ENCODE results near the gene SCIN. TPM values are rescaled to one million over a fixed set of nuclear protein-coding genes. Genes with fewer than 3 reads are reported as not detected.
A peak's percentile ranks its signal among the peaks of the same experiment; 100 is the strongest.
"Not testable (repeated sequence)": the region's sequence is repeated elsewhere in the genome, so short reads cannot be mapped to it uniquely, and the experiment has no call there.

SCIN gene
- 0.35 TPM for polyA plus RNA-seq (2013, experiment 1 of 2)
- polyA plus RNA-seq (2013, experiment 2 of 2) = 0.32 TPM

DNA sequence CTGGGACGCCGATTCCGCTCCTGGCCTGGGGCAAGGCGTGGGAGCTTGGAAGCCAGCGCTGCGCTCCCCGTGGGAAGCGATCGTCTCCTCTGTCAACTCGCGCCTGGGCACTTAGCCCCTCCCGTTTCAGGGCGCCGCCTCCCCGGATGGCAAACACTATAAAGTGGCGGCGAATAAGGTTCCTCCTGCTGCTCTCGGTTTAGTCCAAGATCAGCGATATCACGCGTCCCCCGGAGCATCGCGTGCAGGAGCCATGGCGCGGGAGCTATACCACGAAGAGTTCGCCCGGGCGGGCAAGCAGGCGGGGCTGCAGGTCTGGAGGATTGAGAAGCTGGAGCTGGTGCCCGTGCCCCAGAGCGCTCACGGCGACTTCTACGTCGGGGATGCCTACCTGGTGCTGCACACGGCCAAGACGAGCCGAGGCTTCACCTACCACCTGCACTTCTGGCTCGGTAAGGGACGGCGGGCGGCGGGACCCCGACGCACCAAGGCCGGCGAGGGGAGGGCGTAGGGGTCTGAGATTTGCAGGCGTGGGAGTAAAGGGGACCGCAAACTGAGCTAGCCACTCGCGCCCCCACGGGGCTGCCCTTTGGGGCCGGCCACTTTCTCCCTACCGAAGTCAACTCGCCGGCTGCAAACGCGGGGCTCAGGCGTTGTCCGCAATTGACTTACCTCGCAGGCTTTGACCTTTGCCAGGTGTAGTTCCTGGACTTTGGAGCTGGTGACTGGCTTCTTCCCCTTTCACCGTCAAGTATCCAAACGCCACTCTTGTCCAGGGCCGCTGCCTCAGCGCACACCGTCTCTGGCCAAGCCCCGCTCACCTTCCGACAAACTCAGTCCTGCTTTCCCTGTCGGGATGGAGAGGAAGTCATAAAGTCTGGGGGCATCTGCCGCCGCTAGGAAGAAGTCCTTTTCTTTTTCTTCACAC is at the start of gene SCIN:
TSS of gene SCIN (plus strand) at position 187 of the 928 bp plus-strand sequence. CDS start at position 254, 67 bp downstream.
- Histone ChIP-seq H3K36me3 (ENCODE audit: insufficient read depth, low read length) (no peaks in the 10 kb centered on the region), H3K9me3 (ENCODE audit: insufficient read depth, low read depth, low read length) (no peaks in the 10 kb centered on the region), H3K27ac (ENCODE audit: low read depth, low read length) (no peak within 1 kb of the TSS), H3K9ac (ENCODE audit: low read depth, low read length) (peak within 1 kb of the TSS; percentile 4; the same call in 1 of the 2 replicates), H3K4me3 (ENCODE audit: low read length) (peak within 1 kb of the TSS; percentile 62), H3K4me1 (ENCODE audit: insufficient read depth, low read length) (no peaks in the 10 kb centered on the region), H3K27me3 (ENCODE audit: insufficient read depth, low read length) (peaks cover 55% of the 10 kb centered on the region)
- WGBS = 1% methylated on average over 74 of the region's 74 CpGs

DNA sequence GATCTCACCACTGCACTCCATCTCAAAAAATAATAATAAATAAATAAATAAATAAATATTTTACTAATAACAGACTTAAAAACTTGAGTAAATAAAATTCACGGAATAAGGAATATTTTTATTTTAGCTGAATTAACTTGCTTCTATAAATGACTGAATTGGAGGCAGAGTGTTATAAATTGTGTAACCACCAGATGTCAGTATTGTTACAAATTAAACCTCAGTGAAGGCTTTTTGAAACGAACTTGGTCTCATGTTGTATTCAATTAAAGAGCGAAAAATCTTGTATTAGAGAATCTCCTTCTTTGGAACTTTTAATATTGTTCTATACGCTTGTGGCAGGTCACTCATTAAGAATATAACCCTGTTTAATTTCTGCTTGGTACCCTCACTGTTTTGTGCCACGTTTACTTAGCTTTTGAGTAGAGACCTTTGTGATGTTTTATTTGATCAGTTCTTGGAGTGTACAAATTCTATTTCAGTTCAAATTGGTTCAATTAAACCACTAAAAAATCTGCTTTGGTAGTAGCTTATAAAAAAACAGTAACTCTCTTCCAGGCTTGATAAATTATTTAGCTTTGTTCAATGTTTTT is 45.6 kb upstream of the SCIN start:
- no peaks in the 10 kb centered on the region for H3K9me3 ChIP-seq (ENCODE audit: insufficient read depth, low read depth, low read length)
- no peaks in the 10 kb centered on the region for H3K27me3 ChIP-seq (ENCODE audit: insufficient read depth, low read length)
- no peak overlapping the region for H3K27ac ChIP-seq (ENCODE audit: low read depth, low read length)
- H3K36me3 ChIP-seq (ENCODE audit: insufficient read depth, low read length) = no peaks in the 10 kb centered on the region
- H3K9ac ChIP-seq (ENCODE audit: low read depth, low read length) = no peak overlapping the region
- H3K4me1 ChIP-seq (ENCODE audit: insufficient read depth, low read length) = peaks cover 3% of the 10 kb centered on the region; the same call in 1 of the 2 replicates
- no peak overlapping the region for H3K4me3 ChIP-seq (ENCODE audit: low read length)
- 48% methylated on average over 2 of the region's 5 CpGs for WGBS

DNA sequence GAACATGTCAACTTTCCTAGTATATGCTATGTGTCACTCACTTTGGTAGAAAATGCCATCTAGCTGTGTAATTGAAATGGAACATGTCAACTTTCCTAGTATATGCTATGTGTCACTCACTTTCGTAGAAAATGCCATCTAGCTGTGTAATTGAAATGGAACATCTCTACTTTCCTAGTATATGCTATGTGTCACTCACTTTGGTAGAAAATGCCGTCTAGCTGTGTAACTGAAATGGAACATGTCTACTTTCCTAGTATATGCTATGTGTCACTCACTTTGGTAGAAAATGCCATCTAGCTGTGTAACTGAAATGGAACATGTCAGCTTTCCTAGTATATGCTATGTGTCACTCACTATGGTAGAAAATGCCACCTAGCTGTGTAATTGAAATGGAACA is 43.8 kb upstream of the SCIN start:
- not testable (repeated sequence) for H3K4me3 ChIP-seq (ENCODE audit: low read length); H3K9ac ChIP-seq (ENCODE audit: low read depth, low read length); H3K9me3 ChIP-seq (ENCODE audit: insufficient read depth, low read depth, low read length); H3K36me3 ChIP-seq (ENCODE audit: insufficient read depth, low read length); H3K27ac ChIP-seq (ENCODE audit: low read depth, low read length); H3K27me3 ChIP-seq (ENCODE audit: insufficient read depth, low read length)
- peaks cover 14% of the 10 kb centered on the region for H3K4me1 ChIP-seq (ENCODE audit: insufficient read depth, low read length)
- 89% methylated on average over 2 of the region's 2 CpGs for WGBS

DNA sequence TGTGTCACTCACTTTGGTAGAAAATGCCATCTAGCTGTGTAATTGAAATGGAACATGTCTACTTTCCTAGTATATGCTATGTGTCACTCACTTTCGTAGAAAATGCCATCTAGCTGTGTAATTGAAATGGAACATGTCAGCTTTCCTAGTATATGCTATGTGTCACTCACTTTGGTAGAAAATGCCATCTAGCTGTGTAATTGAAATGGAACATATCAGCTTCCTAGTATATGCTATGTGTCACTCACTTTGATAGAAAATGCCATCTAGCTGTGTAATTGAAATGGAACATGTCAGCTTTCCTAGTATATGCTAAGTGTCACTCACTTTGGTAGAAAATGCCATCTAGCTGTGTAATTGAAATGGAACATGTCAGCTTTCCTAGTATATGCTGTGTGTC is 42.9 kb upstream of the SCIN start:
- peaks cover 14% of the 10 kb centered on the region for H3K4me1 ChIP-seq (ENCODE audit: insufficient read depth, low read length)
- H3K36me3 ChIP-seq (ENCODE audit: insufficient read depth, low read length); H3K9ac ChIP-seq (ENCODE audit: low read depth, low read length); H3K9me3 ChIP-seq (ENCODE audit: insufficient read depth, low read depth, low read length); H3K27ac ChIP-seq (ENCODE audit: low read depth, low read length); H3K4me3 ChIP-seq (ENCODE audit: low read length); H3K27me3 ChIP-seq (ENCODE audit: insufficient read depth, low read length): not testable (repeated sequence)
- WGBS = 100% methylated on average over 1 of the region's 1 CpG

DNA sequence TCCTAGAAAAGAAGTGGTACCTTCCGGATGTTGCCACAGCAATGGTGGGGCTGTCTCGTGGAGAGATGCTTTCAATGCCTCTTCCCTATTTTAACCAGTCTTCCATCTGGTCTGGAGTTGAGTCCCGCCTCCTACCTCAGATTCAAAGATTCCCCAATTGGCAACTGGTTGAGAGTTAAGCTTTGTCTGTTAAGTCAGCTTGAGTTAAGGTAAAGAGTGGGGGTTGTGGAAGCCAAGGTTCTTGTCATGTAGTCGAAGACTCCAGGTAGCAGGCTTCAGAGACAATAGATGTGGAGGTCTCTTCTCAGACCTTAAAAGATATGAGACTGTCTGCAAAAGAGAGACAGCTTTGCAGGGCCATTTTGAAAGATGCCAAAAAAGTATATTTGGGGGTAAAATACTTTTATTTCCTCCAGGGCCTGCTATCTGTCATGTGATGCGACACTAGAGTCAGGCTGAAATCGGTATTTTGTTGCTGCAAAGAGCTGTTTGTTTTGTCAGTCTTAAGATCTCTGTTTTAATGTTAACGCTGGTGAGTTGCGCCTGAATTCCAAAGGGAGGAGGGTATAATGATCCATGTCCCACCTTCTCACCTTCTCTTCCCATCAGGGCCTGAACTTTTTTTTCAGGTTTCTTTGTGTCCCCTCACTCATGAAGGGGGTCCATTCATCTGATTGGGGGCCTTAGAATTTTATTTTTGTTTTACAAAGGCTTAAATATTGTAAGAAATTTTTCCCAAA is 40.4 kb upstream of the SCIN start:
- 73% methylated on average over 8 of the region's 8 CpGs for WGBS
- no peaks in the 10 kb centered on the region for H3K27me3 ChIP-seq (ENCODE audit: insufficient read depth, low read length)

DNA sequence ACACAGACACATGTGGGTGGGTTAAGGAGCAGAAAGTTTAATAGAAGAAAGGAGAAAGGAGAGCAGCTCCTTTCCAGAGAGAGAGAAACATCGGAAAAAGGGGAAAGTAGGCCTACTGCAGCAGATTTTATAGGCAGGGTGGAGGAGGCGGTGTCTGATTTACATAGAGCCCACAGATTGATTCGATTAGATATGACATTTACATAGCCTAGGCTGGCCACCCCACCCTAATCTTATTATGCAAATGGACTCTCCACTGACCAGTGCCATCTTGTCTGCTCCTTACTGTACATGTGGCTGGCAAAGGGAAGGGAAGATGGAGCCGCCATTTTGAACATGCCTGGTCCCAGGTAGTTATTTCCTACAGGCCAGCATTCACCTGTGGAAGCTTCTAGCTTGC is 38.7 kb upstream of the SCIN start:
- no peaks in the 10 kb centered on the region for H3K27me3 ChIP-seq (ENCODE audit: insufficient read depth, low read length)
- WGBS = 92% methylated on average over 4 of the region's 4 CpGs
- H3K36me3 ChIP-seq (ENCODE audit: insufficient read depth, low read length) = no peaks in the 10 kb centered on the region
- H3K9me3 ChIP-seq (ENCODE audit: insufficient read depth, low read depth, low read length) = peaks cover 14% of the 10 kb centered on the region; the same call in 1 of the 2 replicates
- peaks cover 14% of the 10 kb centered on the region for H3K4me1 ChIP-seq (ENCODE audit: insufficient read depth, low read length)
- H3K9ac ChIP-seq (ENCODE audit: low read depth, low read length) = no peak overlapping the region
- H3K4me3 ChIP-seq (ENCODE audit: low read length) = no peak overlapping the region
- no peak overlapping the region for H3K27ac ChIP-seq (ENCODE audit: low read depth, low read length)

More for the DNA sequence above, 40.4 kb upstream of the SCIN start:
- no peak overlapping the region for H3K9ac ChIP-seq (ENCODE audit: low read depth, low read length)
- 0 out of 2 replicates have a peak, but pooled peaks cover 3% of the 10 kb centered on the region for H3K9me3 ChIP-seq (ENCODE audit: insufficient read depth, low read depth, low read length)
- H3K4me1 ChIP-seq (ENCODE audit: insufficient read depth, low read length) = peaks cover 14% of the 10 kb centered on the region
- no peak overlapping the region for H3K4me3 ChIP-seq (ENCODE audit: low read length)
- peak overlapping the region; percentile 64; the same call in 1 of the 2 replicates for H3K27ac ChIP-seq (ENCODE audit: low read depth, low read length)
- H3K36me3 ChIP-seq (ENCODE audit: insufficient read depth, low read length) = no peaks in the 10 kb centered on the region

DNA sequence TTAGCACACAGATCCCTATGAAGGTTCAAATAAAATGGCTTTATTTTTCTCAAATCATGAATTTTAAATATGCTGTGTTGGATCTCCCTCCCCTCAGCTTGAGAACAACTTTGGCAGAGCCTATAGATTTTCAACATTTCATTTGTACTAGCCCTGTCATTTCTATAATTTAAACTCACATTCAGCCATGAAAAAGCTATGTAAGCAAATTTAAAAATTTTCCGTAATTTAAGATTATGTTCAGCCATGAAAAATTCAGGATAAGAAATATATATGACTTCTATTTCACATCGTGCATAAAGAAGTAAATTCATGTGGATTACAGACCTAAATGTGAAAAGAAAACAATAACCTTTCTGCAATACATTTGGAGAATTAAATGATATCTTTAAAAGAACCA is 36.5 kb upstream of the SCIN start:
- Histone ChIP-seq H3K9me3 (ENCODE audit: insufficient read depth, low read depth, low read length) (peaks cover 14% of the 10 kb centered on the region; the same call in 1 of the 2 replicates), H3K27me3 (ENCODE audit: insufficient read depth, low read length) (no peaks in the 10 kb centered on the region), H3K4me3 (ENCODE audit: low read length) (no peak overlapping the region), H3K36me3 (ENCODE audit: insufficient read depth, low read length) (no peaks in the 10 kb centered on the region), H3K4me1 (ENCODE audit: insufficient read depth, low read length) (peaks cover 14% of the 10 kb centered on the region), H3K9ac (ENCODE audit: low read depth, low read length) (no peak overlapping the region), H3K27ac (ENCODE audit: low read depth, low read length) (no peak overlapping the region)
- 100% methylated on average over 1 of the region's 2 CpGs for WGBS

DNA sequence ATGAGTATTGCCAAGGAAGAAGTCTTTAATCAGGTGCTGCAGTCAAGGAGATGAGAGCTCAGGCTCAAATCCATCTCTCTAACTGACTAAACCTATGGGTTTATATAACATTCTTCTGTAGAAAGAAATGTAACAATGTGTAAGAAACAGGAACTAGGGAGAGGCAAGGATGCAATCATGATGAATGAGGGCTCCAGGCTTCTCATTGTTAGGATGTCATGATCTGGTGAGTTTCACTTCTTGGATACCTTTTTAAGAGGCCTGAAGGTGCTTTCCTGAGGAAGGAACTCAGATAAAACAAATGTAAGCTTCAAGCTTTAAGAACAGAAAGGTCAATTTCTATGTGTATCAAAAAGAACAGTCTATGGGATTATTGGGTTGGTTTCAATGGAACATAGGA is 30.8 kb upstream of the SCIN start:
- Histone ChIP-seq H3K36me3 (ENCODE audit: insufficient read depth, low read length) (no peaks in the 10 kb centered on the region), H3K9ac (ENCODE audit: low read depth, low read length) (no peak overlapping the region), H3K4me3 (ENCODE audit: low read length) (no peak overlapping the region), H3K9me3 (ENCODE audit: insufficient read depth, low read depth, low read length) (peaks cover 14% of the 10 kb centered on the region; the same call in 1 of the 2 replicates), H3K27ac (ENCODE audit: low read depth, low read length) (no peak overlapping the region), H3K4me1 (ENCODE audit: insufficient read depth, low read length) (no peaks in the 10 kb centered on the region), H3K27me3 (ENCODE audit: insufficient read depth, low read length) (no peaks in the 10 kb centered on the region)

DNA sequence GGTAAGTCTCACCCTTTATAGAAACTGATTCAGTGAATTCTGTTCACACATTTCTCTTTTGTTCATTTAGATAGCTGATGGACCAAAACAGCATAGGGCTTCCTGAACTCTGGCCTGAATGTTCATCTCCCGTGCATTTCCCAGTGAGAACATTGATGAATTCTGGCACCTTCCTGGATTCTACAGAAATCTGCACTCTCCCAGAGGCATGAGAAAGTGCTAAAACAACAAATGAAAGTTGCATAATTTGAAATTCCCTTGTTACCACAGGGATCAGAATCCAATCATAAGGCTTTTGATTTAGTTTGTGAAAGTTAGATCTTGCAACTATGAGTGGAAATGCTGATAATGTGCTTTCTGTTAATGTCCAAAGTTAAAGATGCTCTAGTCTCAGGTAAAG is 29.7 kb upstream of the SCIN start:
- Histone ChIP-seq H3K9me3 (ENCODE audit: insufficient read depth, low read depth, low read length) (peaks cover 6% of the 10 kb centered on the region; the same call in 1 of the 2 replicates), H3K27ac (ENCODE audit: low read depth, low read length) (no peak overlapping the region)
- 95% methylated on average over 1 of the region's 1 CpG for WGBS

DNA sequence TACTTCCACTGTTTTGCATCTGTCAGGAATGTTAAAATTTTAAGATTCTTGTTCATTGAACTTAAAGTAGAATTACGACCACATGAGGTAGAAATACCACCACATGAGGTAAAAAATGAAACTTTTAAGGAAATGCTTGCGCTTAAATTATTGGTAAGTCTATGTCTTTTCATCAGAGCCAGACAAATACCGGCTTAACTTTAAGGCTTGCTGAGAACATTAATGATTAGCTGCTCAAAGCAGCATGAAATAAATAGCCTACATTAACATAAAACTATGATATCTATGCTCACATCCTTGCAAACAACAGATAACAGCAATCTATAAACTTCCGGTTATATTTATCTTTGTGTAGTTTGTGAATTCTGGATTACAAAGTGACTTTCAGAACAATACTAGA is 26.9 kb upstream of the SCIN start:
- Histone ChIP-seq H3K27me3 (ENCODE audit: insufficient read depth, low read length) (no peaks in the 10 kb centered on the region), H3K27ac (ENCODE audit: low read depth, low read length) (no peak overlapping the region), H3K4me3 (ENCODE audit: low read length) (no peak overlapping the region), H3K4me1 (ENCODE audit: insufficient read depth, low read length) (no peaks in the 10 kb centered on the region), H3K9ac (ENCODE audit: low read depth, low read length) (no peak overlapping the region), H3K36me3 (ENCODE audit: insufficient read depth, low read length) (no peaks in the 10 kb centered on the region), H3K9me3 (ENCODE audit: insufficient read depth, low read depth, low read length) (no peaks in the 10 kb centered on the region)
- WGBS = 81% methylated on average over 4 of the region's 4 CpGs

More for the DNA sequence above, 29.7 kb upstream of the SCIN start:
- Histone ChIP-seq H3K36me3 (ENCODE audit: insufficient read depth, low read length) (no peaks in the 10 kb centered on the region), H3K4me1 (ENCODE audit: insufficient read depth, low read length) (no peaks in the 10 kb centered on the region), H3K27me3 (ENCODE audit: insufficient read depth, low read length) (no peaks in the 10 kb centered on the region), H3K9ac (ENCODE audit: low read depth, low read length) (no peak overlapping the region), H3K4me3 (ENCODE audit: low read length) (no peak overlapping the region)

DNA sequence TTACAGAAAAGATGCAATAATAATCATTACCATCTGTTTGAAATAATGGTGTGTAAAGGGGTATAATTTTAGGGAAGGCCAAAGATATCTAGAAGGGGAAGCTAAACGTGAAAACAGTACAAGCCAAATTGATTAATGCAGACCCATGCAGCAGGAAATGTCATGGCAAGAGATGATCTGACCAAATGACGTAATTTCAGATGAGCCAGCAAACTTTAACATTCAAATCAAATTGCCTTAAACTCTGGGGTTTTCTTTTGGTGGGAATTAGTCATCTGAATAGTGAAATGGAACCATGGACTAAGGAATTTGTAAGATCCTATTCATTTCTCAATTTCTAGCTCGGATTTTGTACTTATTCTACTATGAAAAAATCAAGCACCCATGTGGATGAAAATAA is 21.4 kb upstream of the SCIN start:
- Histone ChIP-seq H3K9ac (ENCODE audit: low read depth, low read length) (no peak overlapping the region), H3K27me3 (ENCODE audit: insufficient read depth, low read length) (no peaks in the 10 kb centered on the region), H3K4me1 (ENCODE audit: insufficient read depth, low read length) (no peaks in the 10 kb centered on the region), H3K9me3 (ENCODE audit: insufficient read depth, low read depth, low read length) (no peaks in the 10 kb centered on the region), H3K4me3 (ENCODE audit: low read length) (no peak overlapping the region), H3K36me3 (ENCODE audit: insufficient read depth, low read length) (no peaks in the 10 kb centered on the region), H3K27ac (ENCODE audit: low read depth, low read length) (no peak overlapping the region)
- 88% methylated on average over 2 of the region's 3 CpGs for WGBS
